Osteoblast (primary cell): Measurements from ENCODE around the gene ATXN7. TPM values are rescaled to one million over a fixed set of nuclear protein-coding genes. Genes with fewer than 3 reads are reported as not detected.

Source experiments
- DNase-seq: peaks from one replicate; pipeline ENCODE4 v3.0.0; 2011; ENCODE audit warnings: low spot score, mixed read lengths; ENCODE audit not compliant: insufficient read length; ENCODE audit errors: missing footprints
- H2AFZ ChIP-seq: 2 replicates; pipeline ENCODE4 v1.6.0; 2011; ENCODE audit warnings: mild to moderate bottlenecking, low read length
- H3K27ac ChIP-seq: 2 replicates; pipeline ENCODE4 v1.5.1; 2011; ENCODE audit warnings: mild to moderate bottlenecking, low read depth, low read length, moderate library complexity
- H3K27me3 ChIP-seq: 2 replicates; pipeline ENCODE4 v1.6.0; 2012; ENCODE audit warnings: mild to moderate bottlenecking, control low read depth, inconsistent platforms, low read length, moderate library complexity; ENCODE audit not compliant: insufficient read depth
- H3K36me3 ChIP-seq: 2 replicates; pipeline ENCODE4 v1.5.1; 2011; ENCODE audit warnings: mild to moderate bottlenecking, low read length, control low read depth, moderate library complexity; ENCODE audit not compliant: insufficient read depth
- H3K4me1 ChIP-seq: 2 replicates; pipeline ENCODE4 v1.5.1; 2011; ENCODE audit warnings: mild to moderate bottlenecking, low read length, control low read depth, moderate library complexity; ENCODE audit not compliant: insufficient read depth
- H3K4me2 ChIP-seq: 2 replicates; pipeline ENCODE4 v1.6.0; 2011; ENCODE audit warnings: mild to moderate bottlenecking, low read length; ENCODE audit not compliant: insufficient read depth
- H3K4me3 ChIP-seq: fragments of 200-600 bp; sonication (generic); 3 replicates; pipeline ENCODE4 v1.5.1; 2012; ENCODE audit warnings: mild to moderate bottlenecking, low read length, inconsistent platforms; ENCODE audit not compliant: insufficient read depth
- H3K79me2 ChIP-seq: 2 replicates; pipeline ENCODE4 v1.6.0; 2012; ENCODE audit warnings: mild to moderate bottlenecking, low read length, control low read depth, inconsistent platforms; ENCODE audit not compliant: insufficient read depth
- H3K9me3 ChIP-seq: 2 replicates; pipeline ENCODE4 v1.5.1; 2011; ENCODE audit warnings: low read depth, low read length, control low read depth
- H4K20me1 ChIP-seq: 2 replicates; pipeline ENCODE4 v1.6.0; 2012; ENCODE audit warnings: mild to moderate bottlenecking, low read length, control low read depth; ENCODE audit not compliant: insufficient read depth
- total RNA-seq: library from RNA; depleted of rRNA; stranded (reverse); fragments of >200 nt; gene quantifications from 2 replicates; pipeline ENCODE4 v1.2.3, GENCODE V29; 2012
- TF ChIP-seq, protein P1 (sequence below): IDR thresholded peaks from 2 replicates; pipeline ENCODE4 v1.5.1; 2011; ENCODE audit warnings: mild to moderate bottlenecking, low read depth, low read length, moderate library complexity; ENCODE audit errors: extremely low read depth

ATXN7 gene
- total RNA-seq, 1 donor, result 17.0 TPM

DNA sequence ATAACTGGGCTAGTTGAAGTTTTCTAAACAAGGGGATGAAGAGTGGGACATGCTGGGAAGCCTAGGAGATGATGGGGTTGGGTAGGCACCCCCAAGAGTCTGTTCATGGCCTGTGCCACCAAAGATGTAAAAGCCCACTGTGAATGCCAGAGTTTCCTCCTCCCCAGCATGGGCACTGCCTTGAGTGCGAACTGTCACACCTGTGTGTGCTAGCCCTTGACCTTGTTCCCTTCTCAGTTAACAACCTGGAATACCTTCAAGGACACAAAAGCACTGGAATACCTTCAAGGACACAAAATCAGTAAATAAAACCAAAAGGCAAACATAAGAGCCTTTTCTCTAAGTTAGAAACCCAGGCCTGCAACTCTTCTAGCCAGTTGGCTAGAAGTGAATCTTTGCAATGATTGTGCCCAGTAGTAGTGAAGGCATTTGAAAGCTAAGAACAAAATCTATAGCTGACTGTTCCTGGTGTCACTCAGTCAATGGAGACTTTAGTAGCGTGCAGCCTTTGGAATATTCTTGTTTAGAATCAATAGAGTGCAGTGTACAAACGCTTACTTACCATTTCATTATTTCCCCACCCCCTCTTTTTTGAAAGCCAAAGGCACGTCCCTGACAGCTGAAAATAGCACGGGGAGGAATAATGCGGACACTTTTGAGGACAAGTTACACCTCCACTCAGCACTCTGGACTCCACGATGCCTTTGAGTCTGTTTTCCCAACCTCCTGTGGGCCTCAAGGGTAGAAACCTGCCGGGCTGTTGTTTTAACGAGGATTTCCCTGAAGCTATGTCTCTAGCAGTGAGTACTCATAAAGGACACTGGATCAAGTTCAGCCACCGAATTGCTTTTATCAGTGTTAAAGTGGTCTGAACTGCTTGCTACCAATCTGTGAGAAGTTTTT is 135.4 kb downstream of the ATXN7 start:
- Histone ChIP-seq H3K36me3 (peaks cover 70% of the 10 kb centered on the region), H2AFZ (no peak overlapping the region), H3K27me3 (no peaks in the 10 kb centered on the region), H4K20me1 (no peaks in the 10 kb centered on the region), H3K4me3 (no peak overlapping the region), H3K79me2 (peaks cover 6% of the 10 kb centered on the region), H3K27ac (no peak overlapping the region), H3K9me3 (no peaks in the 10 kb centered on the region), H3K4me2 (no peak overlapping the region), H3K4me1 (no peaks in the 10 kb centered on the region)
- no peak for DNase-seq
- TF ChIP-seq, protein P1, sequence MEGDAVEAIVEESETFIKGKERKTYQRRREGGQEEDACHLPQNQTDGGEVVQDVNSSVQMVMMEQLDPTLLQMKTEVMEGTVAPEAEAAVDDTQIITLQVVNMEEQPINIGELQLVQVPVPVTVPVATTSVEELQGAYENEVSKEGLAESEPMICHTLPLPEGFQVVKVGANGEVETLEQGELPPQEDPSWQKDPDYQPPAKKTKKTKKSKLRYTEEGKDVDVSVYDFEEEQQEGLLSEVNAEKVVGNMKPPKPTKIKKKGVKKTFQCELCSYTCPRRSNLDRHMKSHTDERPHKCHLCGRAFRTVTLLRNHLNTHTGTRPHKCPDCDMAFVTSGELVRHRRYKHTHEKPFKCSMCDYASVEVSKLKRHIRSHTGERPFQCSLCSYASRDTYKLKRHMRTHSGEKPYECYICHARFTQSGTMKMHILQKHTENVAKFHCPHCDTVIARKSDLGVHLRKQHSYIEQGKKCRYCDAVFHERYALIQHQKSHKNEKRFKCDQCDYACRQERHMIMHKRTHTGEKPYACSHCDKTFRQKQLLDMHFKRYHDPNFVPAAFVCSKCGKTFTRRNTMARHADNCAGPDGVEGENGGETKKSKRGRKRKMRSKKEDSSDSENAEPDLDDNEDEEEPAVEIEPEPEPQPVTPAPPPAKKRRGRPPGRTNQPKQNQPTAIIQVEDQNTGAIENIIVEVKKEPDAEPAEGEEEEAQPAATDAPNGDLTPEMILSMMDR, result no peak

DNA sequence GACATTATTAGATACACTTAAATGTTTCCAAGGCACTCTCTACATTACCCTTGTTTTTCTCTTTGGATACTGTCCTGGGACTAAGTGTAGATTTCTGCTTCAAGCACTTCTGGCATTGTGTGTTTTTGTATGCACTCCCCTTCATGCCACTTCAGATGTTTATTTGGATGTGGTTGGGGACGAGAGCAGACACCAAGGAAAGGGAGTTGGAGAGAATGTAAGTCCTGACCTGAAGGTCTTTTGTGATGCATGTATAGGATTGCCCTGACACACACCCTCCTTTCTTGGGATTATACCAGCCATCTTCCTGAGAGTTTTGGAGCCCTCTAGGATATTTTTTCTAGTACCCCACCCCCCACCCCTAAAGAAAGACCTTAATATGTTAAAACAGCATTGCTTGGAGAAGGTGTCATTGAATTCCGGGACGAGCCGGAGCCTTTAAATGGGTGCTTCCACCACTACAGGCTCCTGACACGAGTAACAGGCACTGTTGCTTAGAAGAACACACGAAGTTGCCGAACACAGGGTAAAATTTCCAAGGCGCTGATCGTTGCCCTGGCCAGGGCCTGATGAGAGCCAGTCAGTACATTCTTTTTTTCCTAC is 136.9 kb downstream of the ATXN7 start:
- Histone ChIP-seq H3K27me3 (no peaks in the 10 kb centered on the region), H3K79me2 (peaks cover 6% of the 10 kb centered on the region), H3K9me3 (no peaks in the 10 kb centered on the region), H3K4me2 (no peak overlapping the region), H2AFZ (no peak overlapping the region), H3K4me3 (no peak overlapping the region), H4K20me1 (no peaks in the 10 kb centered on the region), H3K27ac (no peak overlapping the region), H3K4me1 (no peaks in the 10 kb centered on the region), H3K36me3 (peaks cover 72% of the 10 kb centered on the region)
- no peak for DNase-seq
- TF ChIP-seq, protein P1, result no peak

DNA sequence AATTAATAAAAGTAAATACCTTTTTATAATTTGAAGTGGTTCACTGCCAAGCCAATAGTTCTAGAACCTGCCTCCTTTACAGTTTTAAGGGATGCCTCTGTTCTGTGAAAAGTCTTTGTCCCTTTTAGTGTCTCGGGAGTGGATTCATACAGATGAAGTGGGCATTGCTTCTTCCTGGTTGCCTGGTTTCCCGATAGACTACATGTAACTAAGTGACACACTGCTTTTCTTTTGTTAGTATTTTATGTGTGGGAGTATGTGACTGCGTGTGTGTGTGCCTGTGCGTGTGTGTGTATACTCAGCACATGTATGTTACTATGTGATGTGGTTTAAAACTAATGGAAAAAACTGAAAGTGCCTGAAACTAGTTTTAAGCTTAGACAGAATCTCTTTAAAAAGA is 138.6 kb downstream of the ATXN7 start:
- H3K4me2 ChIP-seq, result no peak overlapping the region
- peaks cover 75% of the 10 kb centered on the region for H3K36me3 ChIP-seq
- H2AFZ ChIP-seq, result no peak overlapping the region
- no peaks in the 10 kb centered on the region for H3K9me3 ChIP-seq
- no peak overlapping the region for H3K27ac ChIP-seq
- H3K27me3 ChIP-seq, result no peaks in the 10 kb centered on the region
- no peaks in the 10 kb centered on the region for H4K20me1 ChIP-seq
- DNase-seq, result no peak
- no peak overlapping the region for H3K4me3 ChIP-seq
- no peaks in the 10 kb centered on the region for H3K4me1 ChIP-seq
- peaks cover 6% of the 10 kb centered on the region for H3K79me2 ChIP-seq
- TF ChIP-seq, protein P1, result no peak

DNA sequence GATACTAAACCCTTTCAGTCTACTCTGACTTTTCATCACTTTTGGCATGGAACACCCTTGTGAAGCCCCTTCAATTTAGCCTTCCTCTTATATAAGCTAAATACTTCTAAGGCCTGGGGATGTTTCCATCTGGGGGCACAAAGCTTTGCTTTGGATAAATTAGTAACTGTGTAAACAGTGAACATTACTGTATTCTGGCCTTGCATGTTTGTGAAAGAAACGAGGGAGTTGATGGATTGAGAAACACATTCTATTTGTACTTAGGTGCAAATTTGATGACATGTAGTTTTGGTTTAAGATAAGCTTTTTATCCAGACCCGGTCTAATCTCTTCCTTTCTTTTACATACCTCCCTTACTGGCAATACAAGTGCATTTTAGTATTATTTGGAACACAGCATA is 139.9 kb downstream of the ATXN7 start:
- H3K36me3 ChIP-seq, result peaks cover 80% of the 10 kb centered on the region
- peaks cover 3% of the 10 kb centered on the region for H4K20me1 ChIP-seq
- H3K4me2 ChIP-seq, result no peak overlapping the region
- no peaks in the 10 kb centered on the region for H3K27me3 ChIP-seq
- no peaks in the 10 kb centered on the region for H3K9me3 ChIP-seq
- peaks cover 5% of the 10 kb centered on the region for H3K79me2 ChIP-seq
- no peak overlapping the region for H3K27ac ChIP-seq
- H3K4me3 ChIP-seq, result no peak overlapping the region
- H2AFZ ChIP-seq, result no peak overlapping the region
- TF ChIP-seq, protein P1, result no peak
- DNase-seq, result no peak
- H3K4me1 ChIP-seq, result peaks cover 4% of the 10 kb centered on the region
